HEK293 (cell line): ENCODE measurements around the gene COPRS.

Experiments used
- CTCF ChIA-PET: fragments of 350-600 bp; formaldehyde crosslinking; extraction: SDS; loops from one replicate; lab custom pipeline; 2021; ENCODE audit warnings: antibody characterized with exemption; lab: Yijun Ruan, JAX
- POLR2A ChIA-PET: fragments of 300-600 bp; formaldehyde crosslinking; extraction: SDS; loops from one replicate; lab custom pipeline; 2020; ENCODE audit warnings: antibody characterized with exemption, inconsistent platforms; lab: Yijun Ruan, JAX
- H3K27ac ChIP-seq: fragments of 200-500 bp; sonication (Bioruptor generic); 2 replicates; pipeline ENCODE4 v1.5.1; 2014; ENCODE audit warnings: low read depth, low read length, control low read depth, inconsistent platforms; ENCODE audit errors: extremely low read depth
- H3K36me3 ChIP-seq, 2 experiments: fragments of 200-500 bp in 1 of 2; sonication (Bioruptor generic) in 1 of 2; 1 replicate in 1 of 2; 2 replicates in 1 of 2; pipeline ENCODE4 v1.5.1; 2014 to 2017; ENCODE audit warnings: inconsistent platforms in 2 of 2, low read length in 2 of 2; ENCODE audit not compliant: control insufficient read depth in 2 of 2, insufficient read depth in 1 of 2
- H3K4me1 ChIP-seq: fragments of 200-500 bp; sonication (Bioruptor generic); 2 replicates; pipeline ENCODE4 v1.5.1; 2014; ENCODE audit warnings: mild to moderate bottlenecking, low read length, inconsistent platforms; ENCODE audit not compliant: control insufficient read depth, insufficient read depth
- H3K4me3 ChIP-seq: 2 replicates; pipeline ENCODE4 v1.5.1; 2011; ENCODE audit warnings: low read depth, mild to moderate bottlenecking, control low read depth, low read length, moderate library complexity
- H3K9me3 ChIP-seq: fragments of 200-500 bp; sonication (Bioruptor generic); 2 replicates; pipeline ENCODE4 v1.5.1; 2014; ENCODE audit warnings: low read depth, low read length, inconsistent platforms; ENCODE audit not compliant: control insufficient read depth, insufficient read depth
- SALL2 ChIP-seq: fragments of 450-650 bp; formaldehyde crosslinking; IDR thresholded peaks from 2 replicates; pipeline ENCODE4 v1.5.0; 2017; ENCODE audit warnings: missing biosample characterization, mild to moderate bottlenecking, missing genetic modification characterization, borderline replicate concordance
- ZBTB44 ChIP-seq: fragments of 450-650 bp; IDR thresholded peaks from 2 replicates; pipeline ENCODE4 v1.5.1; 2018; ENCODE audit warnings: missing biosample characterization, mild to moderate bottlenecking, missing genetic modification characterization
- ZNF132 ChIP-seq: fragments of 450-650 bp; formaldehyde crosslinking; IDR thresholded peaks from 2 replicates; pipeline ENCODE4 v1.5.1; 2017; ENCODE audit warnings: missing biosample characterization, missing genetic modification characterization, borderline replicate concordance
- ZNF169 ChIP-seq: fragments of 450-650 bp; formaldehyde crosslinking; IDR thresholded peaks from 2 replicates; pipeline ENCODE4 v1.5.1; 2016; ENCODE audit warnings: missing biosample characterization, missing genetic modification characterization
- ZNF654 ChIP-seq: fragments of 450-650 bp; formaldehyde crosslinking; IDR thresholded peaks from 2 replicates; pipeline ENCODE4 v1.5.1; 2016; ENCODE audit warnings: low read depth, missing biosample characterization, missing genetic modification characterization
- ZNF768 ChIP-seq: fragments of 450-650 bp; formaldehyde crosslinking; IDR thresholded peaks from 2 replicates; pipeline ENCODE4 v1.5.1; 2018; ENCODE audit warnings: missing biosample characterization, mild to moderate bottlenecking, missing genetic modification characterization
- TF ChIP-seq, protein P1 (sequence below): fragments of 450-650 bp; formaldehyde crosslinking; IDR thresholded peaks from 2 replicates; pipeline ENCODE4 v1.5.1; 2017; ENCODE audit warnings: missing biosample characterization, missing genetic modification characterization
- TF ChIP-seq, protein P2 (sequence below): fragments of 450-650 bp; formaldehyde crosslinking; IDR thresholded peaks from 2 replicates; pipeline ENCODE4 v1.5.1; 2016; ENCODE audit warnings: missing biosample characterization, missing genetic modification characterization, borderline replicate concordance
- TF ChIP-seq, protein P3 (sequence below): fragments of 450-650 bp; formaldehyde crosslinking; IDR thresholded peaks from 2 replicates; pipeline ENCODE4 v1.5.1; 2017; ENCODE audit warnings: missing biosample characterization, missing genetic modification characterization

Gene COPRS

DNA sequence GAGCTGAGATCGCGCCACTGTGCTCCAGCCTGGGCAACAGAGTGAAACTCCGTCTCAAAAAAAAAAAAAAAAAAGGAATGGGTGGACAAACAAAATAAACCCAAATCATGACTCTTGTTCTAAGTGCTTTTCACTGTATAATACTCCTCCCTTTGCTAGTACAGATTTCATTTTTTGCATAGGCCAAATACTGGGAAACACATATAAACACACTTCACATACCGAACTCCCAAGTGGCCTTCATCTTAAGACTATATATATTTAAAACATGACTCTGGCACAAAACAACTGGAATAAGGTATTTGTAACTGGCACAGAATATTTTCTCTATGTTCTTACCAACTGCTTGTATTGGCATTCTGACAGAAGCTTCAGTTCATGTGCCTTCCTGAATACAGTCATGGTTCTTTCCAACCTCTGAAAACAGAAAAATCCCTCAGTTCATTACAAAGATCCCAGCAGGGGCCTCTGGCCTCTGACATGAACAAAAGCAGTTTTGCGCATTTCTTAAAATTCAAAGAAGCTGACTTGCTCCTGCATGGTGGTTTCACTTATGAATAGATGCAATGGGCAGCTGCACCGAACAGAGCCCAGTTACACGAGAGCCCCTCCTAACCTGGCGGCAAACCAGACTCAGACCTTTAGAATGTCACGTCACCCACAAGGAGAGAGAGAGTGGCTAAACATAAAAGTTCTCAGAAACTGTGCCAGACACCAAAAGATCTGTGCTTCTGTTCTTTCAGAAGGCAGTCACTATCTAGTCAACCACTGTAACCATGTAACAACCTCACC, 19.1 kb upstream of the COPRS start:
- Histone ChIP-seq H3K36me3 (peaks cover 83 to 91% of the 10 kb centered on the region in 2 experiments), H3K4me3 (no peak overlapping the region)
- POLR2A ChIA-PET: interaction anchor here (0.5 to 0.6 kb wide), 2 partner anchors 37 to 362 kb away, joined by 3 to 5 read pairs; no protein-coding TSS in a partner anchor

GRCh38 chr17:31877341-31877740, 18.3 kb upstream of the COPRS start:
- Histone ChIP-seq H3K4me1 (no peaks in the 10 kb centered on the region), H3K9me3 (no peaks in the 10 kb centered on the region), H3K4me3 (no peak overlapping the region), H3K27ac (no peak overlapping the region), H3K36me3 (peaks cover 83 to 92% of the 10 kb centered on the region in 2 experiments)
- ChIA-PET POLR2A (no interaction called here), CTCF (interaction anchor here (0.6 kb wide), 1 partner anchor 45 kb away, joined by 4 read pairs; no protein-coding TSS in a partner anchor)
- TF ChIP-seq ZNF169: no peak

More for the DNA sequence above, 19.1 kb upstream of the COPRS start:
- TF ChIP-seq SALL2: no peak
- no peak for TF ChIP-seq ZBTB44
- no peak for TF ChIP-seq ZNF654 (tag by site-specific recombination)
- TF ChIP-seq, protein P1, sequence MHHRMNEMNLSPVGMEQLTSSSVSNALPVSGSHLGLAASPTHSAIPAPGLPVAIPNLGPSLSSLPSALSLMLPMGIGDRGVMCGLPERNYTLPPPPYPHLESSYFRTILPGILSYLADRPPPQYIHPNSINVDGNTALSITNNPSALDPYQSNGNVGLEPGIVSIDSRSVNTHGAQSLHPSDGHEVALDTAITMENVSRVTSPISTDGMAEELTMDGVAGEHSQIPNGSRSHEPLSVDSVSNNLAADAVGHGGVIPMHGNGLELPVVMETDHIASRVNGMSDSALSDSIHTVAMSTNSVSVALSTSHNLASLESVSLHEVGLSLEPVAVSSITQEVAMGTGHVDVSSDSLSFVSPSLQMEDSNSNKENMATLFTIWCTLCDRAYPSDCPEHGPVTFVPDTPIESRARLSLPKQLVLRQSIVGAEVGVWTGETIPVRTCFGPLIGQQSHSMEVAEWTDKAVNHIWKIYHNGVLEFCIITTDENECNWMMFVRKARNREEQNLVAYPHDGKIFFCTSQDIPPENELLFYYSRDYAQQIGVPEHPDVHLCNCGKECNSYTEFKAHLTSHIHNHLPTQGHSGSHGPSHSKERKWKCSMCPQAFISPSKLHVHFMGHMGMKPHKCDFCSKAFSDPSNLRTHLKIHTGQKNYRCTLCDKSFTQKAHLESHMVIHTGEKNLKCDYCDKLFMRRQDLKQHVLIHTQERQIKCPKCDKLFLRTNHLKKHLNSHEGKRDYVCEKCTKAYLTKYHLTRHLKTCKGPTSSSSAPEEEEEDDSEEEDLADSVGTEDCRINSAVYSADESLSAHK (tag by site-specific recombination): no peak
- no peak for TF ChIP-seq ZNF768 (tag by site-specific recombination)
- no peak overlapping the region for H3K27ac ChIP-seq
- H3K4me1 ChIP-seq: no peaks in the 10 kb centered on the region
- no peaks in the 10 kb centered on the region for H3K9me3 ChIP-seq
- CTCF ChIA-PET: interaction anchor here (0.6 kb wide), 1 partner anchor 46 kb away, joined by 4 read pairs; no protein-coding TSS in a partner anchor

DNA sequence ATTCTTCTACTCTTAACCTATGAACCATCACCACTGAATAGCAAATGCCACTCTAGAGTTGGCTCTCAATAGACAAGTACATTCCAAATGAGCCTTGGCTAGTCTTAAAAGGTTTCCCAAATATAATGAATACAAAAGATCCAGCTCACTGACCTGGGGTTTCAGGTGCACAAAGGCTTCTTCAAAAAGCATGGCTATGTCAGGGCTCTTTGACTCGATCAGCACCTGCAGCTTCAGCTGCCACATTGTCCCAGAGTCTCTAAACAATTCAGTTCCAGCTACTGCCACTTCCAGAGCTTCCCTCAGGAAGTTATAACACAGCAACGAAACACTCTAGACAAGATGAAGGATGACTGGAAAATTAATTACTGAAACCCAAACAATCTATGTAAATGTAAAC, 16.0 kb upstream of the COPRS start:
- Histone ChIP-seq H3K36me3 (peaks cover 91% of the 10 kb centered on the region in 2 experiments), H3K4me3 (no peak overlapping the region), H3K4me1 (no peaks in the 10 kb centered on the region), H3K27ac (no peak overlapping the region), H3K9me3 (no peaks in the 10 kb centered on the region)
- ChIA-PET POLR2A (interaction anchor here (0.6 kb wide), 1 partner anchor 13 kb away, joined by 3 read pairs; no protein-coding TSS in a partner anchor), CTCF (interaction anchor here (0.6 to 0.9 kb wide), 2 partner anchors 9 to 36 kb away, joined by 3 read pairs; no protein-coding TSS in a partner anchor)
- TF ChIP-seq, protein P2, sequence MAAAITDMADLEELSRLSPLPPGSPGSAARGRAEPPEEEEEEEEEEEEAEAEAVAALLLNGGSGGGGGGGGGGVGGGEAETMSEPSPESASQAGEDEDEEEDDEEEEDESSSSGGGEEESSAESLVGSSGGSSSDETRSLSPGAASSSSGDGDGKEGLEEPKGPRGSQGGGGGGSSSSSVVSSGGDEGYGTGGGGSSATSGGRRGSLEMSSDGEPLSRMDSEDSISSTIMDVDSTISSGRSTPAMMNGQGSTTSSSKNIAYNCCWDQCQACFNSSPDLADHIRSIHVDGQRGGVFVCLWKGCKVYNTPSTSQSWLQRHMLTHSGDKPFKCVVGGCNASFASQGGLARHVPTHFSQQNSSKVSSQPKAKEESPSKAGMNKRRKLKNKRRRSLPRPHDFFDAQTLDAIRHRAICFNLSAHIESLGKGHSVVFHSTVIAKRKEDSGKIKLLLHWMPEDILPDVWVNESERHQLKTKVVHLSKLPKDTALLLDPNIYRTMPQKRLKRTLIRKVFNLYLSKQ (tag by site-specific recombination): no peak
- no peak for TF ChIP-seq ZNF132 (tag by site-specific recombination)
- TF ChIP-seq, protein P3, sequence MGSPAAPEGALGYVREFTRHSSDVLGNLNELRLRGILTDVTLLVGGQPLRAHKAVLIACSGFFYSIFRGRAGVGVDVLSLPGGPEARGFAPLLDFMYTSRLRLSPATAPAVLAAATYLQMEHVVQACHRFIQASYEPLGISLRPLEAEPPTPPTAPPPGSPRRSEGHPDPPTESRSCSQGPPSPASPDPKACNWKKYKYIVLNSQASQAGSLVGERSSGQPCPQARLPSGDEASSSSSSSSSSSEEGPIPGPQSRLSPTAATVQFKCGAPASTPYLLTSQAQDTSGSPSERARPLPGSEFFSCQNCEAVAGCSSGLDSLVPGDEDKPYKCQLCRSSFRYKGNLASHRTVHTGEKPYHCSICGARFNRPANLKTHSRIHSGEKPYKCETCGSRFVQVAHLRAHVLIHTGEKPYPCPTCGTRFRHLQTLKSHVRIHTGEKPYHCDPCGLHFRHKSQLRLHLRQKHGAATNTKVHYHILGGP (tag by site-specific recombination): no peak
